Astrocyte (in vitro differentiated cells and primary cell): ENCODE measurements around the gene CNTNAP2. TPM values are rescaled to one million over a fixed set of nuclear protein-coding genes. Genes with fewer than 3 reads are reported as not detected.
"Not testable (repeated sequence)": the region's sequence is repeated elsewhere in the genome, so short reads cannot be mapped to it uniquely, and the experiment has no call there.

Experiments used
- DNase-seq: peaks from one replicate; pipeline ENCODE4 v3.0.0-alpha.2; 2010; ENCODE audit warnings: low read depth
- FAIRE-seq: peaks from 2 replicates; lab custom pipeline; 2011; peaks lifted over from hg19 to GRCh38; lab: Jason Lieb, UNC
- H2AFZ ChIP-seq: 2 replicates; pipeline ENCODE4 v1.6.0; 2012; ENCODE audit warnings: low read depth, low read length, inconsistent platforms
- H3K27ac ChIP-seq: 2 replicates; pipeline ENCODE4 v1.5.1; 2011; ENCODE audit warnings: low read depth, low read length, inconsistent platforms
- H3K27me3 ChIP-seq: 2 replicates; pipeline ENCODE4 v1.6.0; 2011; ENCODE audit warnings: low read length, inconsistent platforms; ENCODE audit not compliant: insufficient read depth
- H3K36me3 ChIP-seq: 2 replicates; pipeline ENCODE4 v1.5.1; 2011; ENCODE audit warnings: low read length, inconsistent platforms; ENCODE audit not compliant: insufficient read depth
- H3K4me1 ChIP-seq: 2 replicates; pipeline ENCODE4 v1.5.1; 2011; ENCODE audit warnings: low read length, inconsistent platforms; ENCODE audit not compliant: insufficient read depth
- H3K4me2 ChIP-seq: 2 replicates; pipeline ENCODE4 v1.6.0; 2012; ENCODE audit warnings: low read length, inconsistent platforms
- H3K4me3 ChIP-seq: 2 replicates; pipeline ENCODE4 v1.5.1; 2011; ENCODE audit warnings: low read depth, mild to moderate bottlenecking, low read length, inconsistent platforms; ENCODE audit not compliant: insufficient read depth
- H3K79me2 ChIP-seq: 2 replicates; pipeline ENCODE4 v1.6.0; 2012; ENCODE audit warnings: mild to moderate bottlenecking, low read length, inconsistent platforms; ENCODE audit not compliant: insufficient read depth
- H3K9ac ChIP-seq: 2 replicates; pipeline ENCODE4 v1.6.0; 2012; ENCODE audit warnings: mild to moderate bottlenecking, low read length, inconsistent platforms
- H3K9me3 ChIP-seq: 2 replicates; pipeline ENCODE4 v1.5.1; 2012; ENCODE audit warnings: low read depth, mild to moderate bottlenecking, low read length, inconsistent platforms; ENCODE audit not compliant: insufficient read depth
- H4K20me1 ChIP-seq: 2 replicates; pipeline ENCODE4 v1.6.0; 2012; ENCODE audit warnings: low read length, inconsistent platforms; ENCODE audit not compliant: insufficient read depth
- H3K27ac Mint-ChIP-seq: one replicate; pipeline ENCODE4 v1.8.0; 2021; ENCODE audit warnings: mild to moderate bottlenecking, mixed read lengths; ENCODE audit not compliant: unreplicated experiment
- H3K27me3 Mint-ChIP-seq: one replicate; pipeline ENCODE4 v1.8.0; 2021; ENCODE audit warnings: low read depth, mixed read lengths; ENCODE audit not compliant: unreplicated experiment
- H3K36me3 Mint-ChIP-seq: one replicate; pipeline ENCODE4 v1.8.0; 2021; ENCODE audit warnings: low read depth, mixed read lengths; ENCODE audit not compliant: unreplicated experiment
- H3K4me1 Mint-ChIP-seq: one replicate; pipeline ENCODE4 v1.8.0; 2021; ENCODE audit warnings: low read depth, mixed read lengths; ENCODE audit not compliant: unreplicated experiment
- H3K4me3 Mint-ChIP-seq: one replicate; pipeline ENCODE4 v1.8.0; 2021; ENCODE audit warnings: mild to moderate bottlenecking, moderate library complexity, mixed read lengths; ENCODE audit not compliant: unreplicated experiment
- H3K9me3 Mint-ChIP-seq: one replicate; pipeline ENCODE4 v1.8.0; 2021; ENCODE audit warnings: mild to moderate bottlenecking, mixed read lengths; ENCODE audit not compliant: unreplicated experiment
- EZH2 ChIP-seq: IDR thresholded peaks from 2 replicates; pipeline ENCODE4 v1.6.1; 2012; ENCODE audit warnings: mild to moderate bottlenecking, low read length, inconsistent platforms; ENCODE audit not compliant: insufficient read depth
- total RNA-seq: library from RNA; stranded (reverse); gene quantifications from 2 replicates; pipeline ENCODE4 v1.2.1, GENCODE V29; 2021
- TF ChIP-seq, protein P1 (sequence below): IDR thresholded peaks from 2 replicates; pipeline ENCODE4 v1.5.1; 2011; ENCODE audit warnings: low read depth, mild to moderate bottlenecking, inconsistent platforms, low read length, moderate library complexity; ENCODE audit not compliant: insufficient read depth

Gene CNTNAP2
- total RNA-seq, 1 donor from 2014 or later = 20.0 TPM

DNA sequence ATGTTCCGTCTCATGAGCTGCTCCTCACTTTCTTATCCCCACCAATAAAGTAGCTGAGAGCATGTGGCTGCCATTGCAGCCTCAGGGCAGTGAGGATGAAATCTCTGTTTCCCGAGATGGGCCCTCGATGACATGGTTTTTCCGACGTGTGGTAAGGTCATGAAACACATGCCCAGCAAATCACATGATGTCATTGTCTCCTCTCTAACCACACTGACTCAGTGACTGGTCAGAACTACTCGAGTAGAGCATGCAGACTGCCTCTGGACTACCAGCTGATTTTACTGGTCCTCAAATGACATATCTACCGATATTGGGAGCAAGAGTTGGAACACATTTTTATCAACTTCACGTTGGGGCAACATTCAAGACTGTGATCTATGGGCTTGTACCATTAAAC is 786.1 kb downstream of the CNTNAP2 start:
- TF ChIP-seq, protein P1, sequence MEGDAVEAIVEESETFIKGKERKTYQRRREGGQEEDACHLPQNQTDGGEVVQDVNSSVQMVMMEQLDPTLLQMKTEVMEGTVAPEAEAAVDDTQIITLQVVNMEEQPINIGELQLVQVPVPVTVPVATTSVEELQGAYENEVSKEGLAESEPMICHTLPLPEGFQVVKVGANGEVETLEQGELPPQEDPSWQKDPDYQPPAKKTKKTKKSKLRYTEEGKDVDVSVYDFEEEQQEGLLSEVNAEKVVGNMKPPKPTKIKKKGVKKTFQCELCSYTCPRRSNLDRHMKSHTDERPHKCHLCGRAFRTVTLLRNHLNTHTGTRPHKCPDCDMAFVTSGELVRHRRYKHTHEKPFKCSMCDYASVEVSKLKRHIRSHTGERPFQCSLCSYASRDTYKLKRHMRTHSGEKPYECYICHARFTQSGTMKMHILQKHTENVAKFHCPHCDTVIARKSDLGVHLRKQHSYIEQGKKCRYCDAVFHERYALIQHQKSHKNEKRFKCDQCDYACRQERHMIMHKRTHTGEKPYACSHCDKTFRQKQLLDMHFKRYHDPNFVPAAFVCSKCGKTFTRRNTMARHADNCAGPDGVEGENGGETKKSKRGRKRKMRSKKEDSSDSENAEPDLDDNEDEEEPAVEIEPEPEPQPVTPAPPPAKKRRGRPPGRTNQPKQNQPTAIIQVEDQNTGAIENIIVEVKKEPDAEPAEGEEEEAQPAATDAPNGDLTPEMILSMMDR = no peak
- no peak for TF ChIP-seq EZH2
- Histone ChIP-seq H3K27me3 (no peaks in the 10 kb centered on the region), H3K36me3 (no peaks in the 10 kb centered on the region), H3K4me2 (no peak overlapping the region), H4K20me1 (no peaks in the 10 kb centered on the region), H3K4me3 (no peak overlapping the region), H3K79me2 (no peaks in the 10 kb centered on the region), H3K9me3 (peaks cover 4% of the 10 kb centered on the region), H3K9ac (no peak overlapping the region), H2AFZ (no peak overlapping the region), H3K4me1 (no peaks in the 10 kb centered on the region), H3K27ac (no peak overlapping the region)
- Mint-ChIP-seq H3K4me3 (no peak overlapping the region), H3K36me3 (no peaks in the 10 kb centered on the region), H3K27me3 (no peaks in the 10 kb centered on the region), H3K27ac (no peak overlapping the region), H3K9me3 (peaks cover 2% of the 10 kb centered on the region), H3K4me1 (no peaks in the 10 kb centered on the region)
- no peak for DNase-seq
- no peak for FAIRE-seq

DNA sequence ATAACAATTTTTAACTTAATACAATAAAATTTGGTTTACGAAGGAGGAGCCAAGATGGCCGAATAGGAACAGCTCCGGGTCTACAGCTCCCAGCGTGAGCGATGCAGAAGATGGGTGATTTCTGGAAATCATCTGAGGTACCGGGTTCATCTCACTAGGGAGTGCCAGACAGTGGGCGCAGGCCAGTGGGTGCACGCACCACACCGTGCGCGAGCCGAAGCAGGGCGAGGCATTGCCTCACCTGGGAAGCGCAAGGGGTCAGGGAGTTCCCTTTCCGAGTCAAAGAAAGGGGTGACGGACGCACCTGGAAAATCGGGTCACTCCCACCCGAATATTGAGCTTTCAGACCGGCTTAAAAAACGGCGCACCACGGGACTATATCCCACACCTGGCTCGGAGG is 789.1 kb downstream of the CNTNAP2 start:
- H3K4me1 ChIP-seq, H2AFZ ChIP-seq, H3K36me3 Mint-ChIP-seq, H3K27me3 Mint-ChIP-seq, H3K9me3 ChIP-seq, DNase-seq, H3K9ac ChIP-seq, H3K27ac Mint-ChIP-seq, FAIRE-seq, H3K4me1 Mint-ChIP-seq, H3K4me3 ChIP-seq, H3K79me2 ChIP-seq, H4K20me1 ChIP-seq, H3K36me3 ChIP-seq, H3K4me2 ChIP-seq, H3K4me3 Mint-ChIP-seq, H3K27ac ChIP-seq, H3K27me3 ChIP-seq, H3K9me3 Mint-ChIP-seq: not testable (repeated sequence)

- Histone ChIP-seq H3K36me3 (no peaks in the 10 kb centered on the region), H3K4me2 (no peak overlapping the region), H4K20me1 (no peaks in the 10 kb centered on the region), H3K27ac (no peak overlapping the region), H3K4me3 (no peak overlapping the region), H3K79me2 (no peaks in the 10 kb centered on the region), H3K9me3 (no peaks in the 10 kb centered on the region), H2AFZ (no peak overlapping the region), H3K4me1 (no peaks in the 10 kb centered on the region), H3K9ac (no peak overlapping the region), H3K27me3 (no peaks in the 10 kb centered on the region)
- no peak for DNase-seq
- FAIRE-seq = no peak
- Mint-ChIP-seq H3K27ac (no peak overlapping the region), H3K27me3 (no peaks in the 10 kb centered on the region), H3K4me3 (no peak overlapping the region), H3K4me1 (peaks cover 18% of the 10 kb centered on the region), H3K36me3 (no peaks in the 10 kb centered on the region), H3K9me3 (no peaks in the 10 kb centered on the region)
- TF ChIP-seq, protein P1 = no peak
- TF ChIP-seq EZH2 = no peak
These were observed 806.2 kb downstream of the CNTNAP2 start for GRCh38 chr7:146922782-146923181.
